HepG2 (cell line): ENCODE results near the gene CCDC87. TPM values are rescaled to one million over a fixed set of nuclear protein-coding genes. Genes with fewer than 3 reads are reported as not detected.
A peak's percentile ranks its signal among the peaks of the same experiment; 100 is the strongest.

Source experiments
- CENPX ChIP-seq: sonication (generic); formaldehyde crosslinking; IDR thresholded peaks from 2 replicates; pipeline ENCODE4 v1.9.0; 2021; ENCODE audit warnings: mild to moderate bottlenecking, missing genetic modification reagents, moderate library complexity
- CHCHD3 ChIP-seq: sonication (generic); formaldehyde crosslinking; IDR thresholded peaks from 2 replicates; pipeline ENCODE4 v1.8.0; 2022; ENCODE audit warnings: mild to moderate bottlenecking, missing genetic modification reagents, moderate library complexity
- EZH2 ChIP-seq: conservative IDR thresholded peaks from 2 replicates; pipeline ENCODE4 v1.6.1; 2012; ENCODE audit warnings: mild to moderate bottlenecking, low read depth, low read length, moderate library complexity
- FOXC1 ChIP-seq: sonication (generic); formaldehyde crosslinking; IDR thresholded peaks from 2 replicates; pipeline ENCODE4 v1.8.0; 2022; ENCODE audit warnings: mild to moderate bottlenecking, missing genetic modification reagents, borderline replicate concordance
- GATAD2A ChIP-seq: IDR thresholded peaks from 2 replicates; pipeline ENCODE4 v1.6.1; 2016
- GTF3A ChIP-seq: sonication (generic); formaldehyde crosslinking; conservative IDR thresholded peaks from 2 replicates; pipeline ENCODE4 v1.4.0; 2020; ENCODE audit warnings: mild to moderate bottlenecking, missing genetic modification reagents
- HDAC2 ChIP-seq: sonication (generic); formaldehyde crosslinking; IDR thresholded peaks from 2 replicates; pipeline ENCODE4 v1.4.0; 2020; ENCODE audit warnings: missing genetic modification reagents
- HOXA3 ChIP-seq: sonication (generic); formaldehyde crosslinking; IDR thresholded peaks from 2 replicates; pipeline ENCODE4 v1.5.0; 2020; ENCODE audit warnings: missing genetic modification reagents
- MAFG ChIP-seq: sonication (generic); formaldehyde crosslinking; IDR thresholded peaks from 2 replicates; pipeline ENCODE4 v1.5.1; 2020; ENCODE audit warnings: mild to moderate bottlenecking, missing genetic modification reagents
- MED1 ChIP-seq: sonication (generic); formaldehyde crosslinking; IDR thresholded peaks from 2 replicates; pipeline ENCODE4 v1.4.0; 2020; ENCODE audit warnings: missing genetic modification reagents
- NFATC3 ChIP-seq: sonication (generic); formaldehyde crosslinking; IDR thresholded peaks from 2 replicates; pipeline ENCODE4 v1.5.1; 2020; ENCODE audit warnings: mild to moderate bottlenecking, missing genetic modification reagents
- RXRA ChIP-seq: sonication (generic); formaldehyde crosslinking; IDR thresholded peaks from 2 replicates; pipeline ENCODE4 v1.5.1; 2020; ENCODE audit warnings: missing genetic modification reagents
- SOX6 ChIP-seq, 2 experiments: fragments of 450-650 bp in 1 of 2; sonication (generic) in 1 of 2; formaldehyde crosslinking in 1 of 2; IDR thresholded peaks; 2 replicates each; pipeline versions ENCODE4 v1.4.0 to v1.6.1; 2017 to 2020; ENCODE audit warnings: antibody characterized with exemption in 1 of 2, mild to moderate bottlenecking in 1 of 2, missing genetic modification reagents in 1 of 2
- TAF15 ChIP-seq: fragments of 200-400 bp; formaldehyde crosslinking; IDR thresholded peaks from one replicate; pipeline ENCODE4 v1.6.1; 2018; ENCODE audit warnings: mild to moderate bottlenecking, low read depth, low read length; ENCODE audit not compliant: poor library complexity, severe bottlenecking
- THAP9 ChIP-seq: sonication (generic); formaldehyde crosslinking; IDR thresholded peaks from 2 replicates; pipeline ENCODE4; 2020; ENCODE audit warnings: missing genetic modification reagents, mild to moderate bottlenecking, borderline replicate concordance
- ZBTB7B ChIP-seq: sonication (generic); formaldehyde crosslinking; IDR thresholded peaks from 2 replicates; pipeline ENCODE4 v1.4.0; 2020; ENCODE audit warnings: missing genetic modification reagents
- ZFX ChIP-seq: sonication (generic); formaldehyde crosslinking; IDR thresholded peaks from 2 replicates; pipeline ENCODE4 v1.4.0; 2020; ENCODE audit warnings: mild to moderate bottlenecking, low read depth, missing genetic modification reagents, moderate library complexity
- ZMYM2 ChIP-seq: sonication (generic); formaldehyde crosslinking; IDR thresholded peaks from 2 replicates; pipeline ENCODE4 v1.8.0; 2022; ENCODE audit warnings: mild to moderate bottlenecking, missing genetic modification reagents
- ZNF329 ChIP-seq: sonication (generic); formaldehyde crosslinking; IDR thresholded peaks from 2 replicates; pipeline ENCODE4 v1.9.0; 2021; ENCODE audit warnings: low read depth, mild to moderate bottlenecking, missing genetic modification reagents
- ZNF350 ChIP-seq: sonication (generic); formaldehyde crosslinking; IDR thresholded peaks from 2 replicates; pipeline ENCODE4 v1.4.0; 2020; ENCODE audit warnings: mild to moderate bottlenecking, low read depth, missing genetic modification reagents, borderline replicate concordance
- ZNF543 ChIP-seq: sonication (generic); formaldehyde crosslinking; IDR thresholded peaks from 2 replicates; pipeline ENCODE4 v1.4.0; 2020; ENCODE audit warnings: mild to moderate bottlenecking, missing genetic modification reagents
- ZNF83 ChIP-seq: sonication (generic); formaldehyde crosslinking; IDR thresholded peaks from 2 replicates; pipeline ENCODE4 v1.4.0; 2020; ENCODE audit warnings: missing genetic modification reagents, mild to moderate bottlenecking, borderline replicate concordance
- ZSCAN30 ChIP-seq: sonication (generic); formaldehyde crosslinking; IDR thresholded peaks from 2 replicates; pipeline ENCODE4 v1.5.0; 2020; ENCODE audit warnings: mild to moderate bottlenecking, missing genetic modification reagents
- polyA plus RNA-seq, 8 experiments: library from polyadenylated mRNA; depleted of rRNA in 3 of 8; stranded (reverse) in 7 of 8; unstranded in 1 of 8; fragments of >200 nt; fragmentation: Illumina TruSeq in 4 of 8; extraction: Trizol in 4 of 8; gene quantifications; 2 replicates each; pipeline versions ENCODE4 v1.2.1 to v1.2.3, GENCODE V29; 2011 to 2016; ENCODE audit warnings: low read depth in 4 of 8, missing spikeins in 1 of 8, mixed read lengths in 1 of 8; ENCODE audit not compliant: insufficient read depth in 1 of 8
- total RNA-seq, 5 experiments: library from RNA; depleted of rRNA; stranded (reverse); fragments of >200 nt; fragmentation: Illumina TruSeq; extraction: Trizol; gene quantifications; 2 replicates each; pipeline ENCODE4 v1.2.3, GENCODE V29; 2016; ENCODE audit warnings: low read depth in 1 of 5
- TF ChIP-seq, protein P1 (sequence below): sonication (generic); formaldehyde crosslinking; conservative IDR thresholded peaks from 2 replicates; pipeline ENCODE4 v1.4.0; 2020; ENCODE audit warnings: missing genetic modification reagents
- TF ChIP-seq, protein P2 (sequence below): IDR thresholded peaks from 2 replicates; pipeline ENCODE4 v1.6.1; 2012; ENCODE audit warnings: inconsistent platforms
- TF ChIP-seq, protein P3 (sequence below): IDR thresholded peaks from 2 replicates; pipeline ENCODE4 v1.6.1; 2016; ENCODE audit warnings: low read depth, control low read depth

The CCDC87 gene
- total and polyA plus RNA-seq, 2 of the 13 experiments (the other 11 are each of a cell fraction or from before 2014, with no cell fraction given) = 0.05 to 0.42 TPM

DNA sequence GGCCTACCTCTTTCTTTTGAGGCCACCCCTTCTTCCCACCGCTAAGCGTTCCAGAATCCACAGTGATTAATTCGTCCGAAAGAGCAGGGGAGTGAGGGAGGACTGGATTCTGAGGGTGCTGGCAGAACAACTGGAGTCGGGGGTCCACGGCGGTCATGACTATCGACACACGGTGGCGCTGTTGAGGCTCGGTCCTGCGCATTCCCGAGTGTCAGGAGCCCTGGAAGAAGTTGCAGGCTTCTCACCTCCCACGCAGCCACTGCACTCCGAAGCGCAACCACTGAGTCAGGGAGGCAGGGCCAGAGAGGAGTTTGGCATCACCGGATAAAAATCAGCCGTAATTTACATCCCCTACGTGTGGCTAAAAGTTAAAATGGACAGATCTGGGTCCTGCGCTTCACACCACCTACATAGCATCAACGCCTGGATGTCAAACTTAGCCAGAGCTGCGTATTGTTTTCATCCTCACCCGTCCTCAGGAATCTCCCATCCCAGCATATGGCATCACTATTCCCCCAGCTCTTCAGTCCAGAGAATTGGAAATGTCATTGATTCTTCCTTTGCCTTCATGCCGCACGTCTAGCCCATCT lies 13.8 kb downstream of the CCDC87 start (continued):
- TF ChIP-seq, protein P1, sequence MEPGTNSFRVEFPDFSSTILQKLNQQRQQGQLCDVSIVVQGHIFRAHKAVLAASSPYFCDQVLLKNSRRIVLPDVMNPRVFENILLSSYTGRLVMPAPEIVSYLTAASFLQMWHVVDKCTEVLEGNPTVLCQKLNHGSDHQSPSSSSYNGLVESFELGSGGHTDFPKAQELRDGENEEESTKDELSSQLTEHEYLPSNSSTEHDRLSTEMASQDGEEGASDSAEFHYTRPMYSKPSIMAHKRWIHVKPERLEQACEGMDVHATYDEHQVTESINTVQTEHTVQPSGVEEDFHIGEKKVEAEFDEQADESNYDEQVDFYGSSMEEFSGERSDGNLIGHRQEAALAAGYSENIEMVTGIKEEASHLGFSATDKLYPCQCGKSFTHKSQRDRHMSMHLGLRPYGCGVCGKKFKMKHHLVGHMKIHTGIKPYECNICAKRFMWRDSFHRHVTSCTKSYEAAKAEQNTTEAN (CRISPR knock-in tag) = no peak
- TF ChIP-seq THAP9 (CRISPR knock-in tag) (no peak), CENPX (no peak), RXRA (no peak), GTF3A (no peak), TAF15 (no peak), ZNF543 (CRISPR knock-in tag) (no peak), CHCHD3 (no peak), GATAD2A (CRISPR knock-in tag) (0 out of 2 replicates have a peak, but pooled peaks have one; percentile 30), MED1 (CRISPR knock-in tag) (peak; percentile 38; the same call in 1 of the 2 replicates), ZNF83 (CRISPR knock-in tag) (no peak), SOX6 (IDR thresholded peaks at IDR 0.05) (no peak), SOX6 (CRISPR knock-in tag; IDR thresholded peaks at IDR 0.05) (no peak), ZNF329 (no peak), HOXA3 (CRISPR knock-in tag) (peak; percentile 39; the same call in 1 of the 2 replicates), HDAC2 (peak; percentile 17; the same call in 1 of the 2 replicates), ZMYM2 (CRISPR knock-in tag) (no peak), FOXC1 (CRISPR knock-in tag) (0 out of 2 replicates have a peak, but pooled peaks have one; percentile 61), ZFX (peak; percentile 22; the same call in 1 of the 2 replicates), ZSCAN30 (CRISPR knock-in tag) (no peak), NFATC3 (no peak), ZNF350 (no peak), ZBTB7B (CRISPR knock-in tag) (0 out of 2 replicates have a peak, but pooled peaks have one; percentile 50), EZH2 (no peak), MAFG (CRISPR knock-in tag) (no peak)
- TF ChIP-seq, protein P2, sequence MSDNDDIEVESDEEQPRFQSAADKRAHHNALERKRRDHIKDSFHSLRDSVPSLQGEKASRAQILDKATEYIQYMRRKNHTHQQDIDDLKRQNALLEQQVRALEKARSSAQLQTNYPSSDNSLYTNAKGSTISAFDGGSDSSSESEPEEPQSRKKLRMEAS = 0 out of 2 replicates have a peak, but pooled peaks have one; percentile 37
- TF ChIP-seq, protein P3, sequence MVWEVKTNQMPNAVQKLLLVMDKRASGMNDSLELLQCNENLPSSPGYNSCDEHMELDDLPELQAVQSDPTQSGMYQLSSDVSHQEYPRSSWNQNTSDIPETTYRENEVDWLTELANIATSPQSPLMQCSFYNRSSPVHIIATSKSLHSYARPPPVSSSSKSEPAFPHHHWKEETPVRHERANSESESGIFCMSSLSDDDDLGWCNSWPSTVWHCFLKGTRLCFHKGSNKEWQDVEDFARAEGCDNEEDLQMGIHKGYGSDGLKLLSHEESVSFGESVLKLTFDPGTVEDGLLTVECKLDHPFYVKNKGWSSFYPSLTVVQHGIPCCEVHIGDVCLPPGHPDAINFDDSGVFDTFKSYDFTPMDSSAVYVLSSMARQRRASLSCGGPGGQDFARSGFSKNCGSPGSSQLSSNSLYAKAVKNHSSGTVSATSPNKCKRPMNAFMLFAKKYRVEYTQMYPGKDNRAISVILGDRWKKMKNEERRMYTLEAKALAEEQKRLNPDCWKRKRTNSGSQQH (CRISPR knock-in tag) = no peak
